BE2C (cell line): ENCODE data around the gene CFHR5.
"Not testable (repeated sequence)": the region's sequence is repeated elsewhere in the genome, so short reads cannot be mapped to it uniquely, and the experiment has no call there.

Experiments used
- DNase-seq: peaks from one replicate; pipeline ENCODE4 v3.0.0-alpha.2; 2020
- H3K27me3 ChIP-seq: fragments of 250-450 bp; sonication (Bioruptor Pico); 2 replicates; pipeline ENCODE4 v1.5.1; 2020; ENCODE audit warnings: mild to moderate bottlenecking
- H3K36me3 ChIP-seq: fragments of 250-450 bp; sonication (Bioruptor Pico); 2 replicates; pipeline ENCODE4 v1.5.1; 2020; ENCODE audit warnings: mild to moderate bottlenecking
- H3K4me1 ChIP-seq: fragments of 250-450 bp; sonication (Bioruptor Pico); 2 replicates; pipeline ENCODE4 v1.5.1; 2020
- H3K4me3 ChIP-seq: 2 replicates; pipeline ENCODE4 v1.5.1; 2011; ENCODE audit warnings: low read depth, low read length
- H3K9me3 ChIP-seq: fragments of 250-450 bp; sonication (Bioruptor Pico); 2 replicates; pipeline ENCODE4 v1.5.1; 2020
- CTCF ChIP-seq: IDR thresholded peaks from 2 replicates; pipeline ENCODE4 v1.5.1; 2012; ENCODE audit warnings: mild to moderate bottlenecking, low read depth, low read length

Gene CFHR5

GRCh38 chr1:196955926-196956325 lies 21.4 kb upstream of the CFHR5 start:
- Histone ChIP-seq H3K9me3 (no peaks in the 10 kb centered on the region), H3K4me3 (no peak overlapping the region), H3K27me3 (peaks cover 13% of the 10 kb centered on the region), H3K4me1 (no peaks in the 10 kb centered on the region), H3K36me3 (no peaks in the 10 kb centered on the region)
- no peak for DNase-seq
- no peak for TF ChIP-seq CTCF

- no peak for DNase-seq
- no peak for TF ChIP-seq CTCF
- Histone ChIP-seq H3K4me1 (no peaks in the 10 kb centered on the region), H3K36me3 (no peaks in the 10 kb centered on the region), H3K9me3 (no peaks in the 10 kb centered on the region), H3K4me3 (no peak overlapping the region), H3K27me3 (peaks cover 22% of the 10 kb centered on the region)
Measured at GRCh38 chr1:196960854-196961253, 16.5 kb upstream of the CFHR5 start.

- H3K9me3 ChIP-seq = no peaks in the 10 kb centered on the region
- no peak overlapping the region for H3K4me3 ChIP-seq
- H3K4me1 ChIP-seq = no peaks in the 10 kb centered on the region
- TF ChIP-seq CTCF = no peak
- H3K27me3 ChIP-seq = peaks cover 20% of the 10 kb centered on the region
- H3K36me3 ChIP-seq = no peaks in the 10 kb centered on the region
- no peak for DNase-seq
Measured at GRCh38 chr1:196970182-196970581, 7.2 kb upstream of the CFHR5 start.

- no peaks in the 10 kb centered on the region for H3K4me1 ChIP-seq
- no peak overlapping the region for H3K4me3 ChIP-seq
- no peaks in the 10 kb centered on the region for H3K9me3 ChIP-seq
- TF ChIP-seq CTCF = no peak
- H3K36me3 ChIP-seq = no peaks in the 10 kb centered on the region
- DNase-seq = no peak
- H3K27me3 ChIP-seq = peaks cover 9% of the 10 kb centered on the region
Measured at GRCh38 chr1:196976278-196976677, 1.1 kb upstream of the CFHR5 start.

GRCh38 chr1:196980859-196981258 lies 3.5 kb downstream of the CFHR5 start:
- no peak for TF ChIP-seq CTCF
- Histone ChIP-seq H3K4me1 (no peaks in the 10 kb centered on the region), H3K27me3 (peaks cover 4% of the 10 kb centered on the region), H3K36me3 (no peaks in the 10 kb centered on the region), H3K4me3 (no peak overlapping the region), H3K9me3 (no peaks in the 10 kb centered on the region; the same call in 1 of the 2 replicates)
- DNase-seq = no peak

- not testable (repeated sequence) for H3K27me3 ChIP-seq, H3K4me1 ChIP-seq, H3K36me3 ChIP-seq, DNase-seq, H3K9me3 ChIP-seq, H3K4me3 ChIP-seq
Measured at GRCh38 chr1:196982247-196982646, 4.9 kb downstream of the CFHR5 start.

GRCh38 chr1:196991919-196992651 lies 14.7 kb downstream of the CFHR5 start:
- peak; percentile 81 for DNase-seq
- H3K27me3 ChIP-seq, H3K4me1 ChIP-seq, H3K9me3 ChIP-seq, H3K36me3 ChIP-seq: not testable (repeated sequence)
- H3K4me3 ChIP-seq = peak overlapping the region; percentile 53
